NB4 (cell line): ENCODE data around the gene RAVER2.

Experiments used
- CTCF ChIP-seq: IDR thresholded peaks from one replicate; pipeline ENCODE4 v1.5.1; 2012; ENCODE audit warnings: low read depth, low read length
- MAX ChIP-seq: IDR thresholded peaks from 2 replicates; pipeline ENCODE4 v1.6.1; 2011; ENCODE audit warnings: low read depth, low read length
- POLR2A ChIP-seq: IDR thresholded peaks from 2 replicates; pipeline ENCODE4 v1.6.1; 2011; ENCODE audit warnings: mild to moderate bottlenecking; ENCODE audit not compliant: insufficient read length; ENCODE audit errors: extremely low read depth

- TF ChIP-seq CTCF (no peak), POLR2A (no peak), MAX (no peak)
These were observed 126.4 kb downstream of the RAVER2 start for GRCh38 chr1:64871256-64871655.
